K562 (cell line): Measurements from ENCODE around the gene SULT1A1. TPM values are rescaled to one million over a fixed set of nuclear protein-coding genes. Genes with fewer than 3 reads are reported as not detected.

Source experiments
- ATAC-seq: fragments of 200-7000 bp; cut with Tn5 transposase; 3 replicates; pipeline ENCODE4 v1.9.1; 2020; ENCODE audit warnings: moderate library complexity
- BruUV-seq: library from RNA; stranded (reverse); fragments of 400-500 nt; replicated peaks from 2 replicates; lab custom pipeline; 2021; lab: Mats Ljungman, UMichigan
- CTCF ChIA-PET: fragments of 300-600 bp; formaldehyde crosslinking; extraction: SDS; loops from one replicate; lab custom pipeline; 2021; ENCODE audit warnings: low intra/inter-chr PET ratio; lab: Yijun Ruan, JAX
- POLR2A ChIA-PET: fragments of 300-600, 350-650 bp; sonication (Branson Sonifier 250); formaldehyde crosslinking; extraction: SDS; loops from one replicate; lab custom pipeline; 2021; ENCODE audit warnings: antibody characterized with exemption, inconsistent platforms; lab: Yijun Ruan, JAX
- DNase-seq, 4 experiments: peaks; one replicate each; pipeline versions ENCODE4 v3.0.0 to v3.0.0-alpha.2; 2011 to 2018; ENCODE audit warnings: low spot score in 3 of 4, mixed read lengths in 3 of 4; ENCODE audit errors: extremely low read depth in 1 of 4
- FAIRE-seq: peaks from 2 replicates; lab custom pipeline; 2011; peaks lifted over from hg19 to GRCh38; lab: Jason Lieb, UNC
- H2AFZ ChIP-seq: 2 replicates; pipeline ENCODE4 v1.6.0; 2011; ENCODE audit warnings: low read depth, low read length, control low read depth, inconsistent platforms
- H3K27ac ChIP-seq: fragments of 200-600 bp; 3 replicates; pipeline ENCODE4 v1.8.0; 2011; ENCODE audit warnings: low read depth, mild to moderate bottlenecking, control low read depth, inconsistent platforms, low read length, moderate library complexity, mixed read lengths; ENCODE audit errors: extremely low read depth
- H3K27me3 ChIP-seq, 2 experiments: fragments of 300-600 bp in 1 of 2; 2 replicates in 1 of 2; 3 replicates in 1 of 2; pipeline versions ENCODE4 v1.6.0 to v1.8.0; 2011; ENCODE audit warnings: inconsistent platforms in 2 of 2, low read length in 2 of 2, mild to moderate bottlenecking in 1 of 2, mixed read lengths in 1 of 2, moderate library complexity in 1 of 2; ENCODE audit not compliant: control insufficient read depth in 2 of 2, insufficient read depth in 2 of 2
- H3K36me3 ChIP-seq: fragments of 300-600 bp; 3 replicates; pipeline ENCODE4 v1.8.0; 2011; ENCODE audit warnings: mild to moderate bottlenecking, low read length, inconsistent platforms; ENCODE audit not compliant: control insufficient read depth, insufficient read depth
- H3K4me1 ChIP-seq, 2 experiments: fragments of 200-600 bp in 1 of 2; replicated peaks in 1 of 2; 2 replicates in 1 of 2; 3 replicates in 1 of 2; pipeline versions ENCODE4 v1.5.1 to v1.8.0; 2011; ENCODE audit warnings: inconsistent platforms in 2 of 2, low read length in 2 of 2, mild to moderate bottlenecking in 1 of 2, mixed read lengths in 1 of 2, moderate library complexity in 1 of 2; ENCODE audit not compliant: control insufficient read depth in 2 of 2, insufficient read depth in 2 of 2
- H3K4me2 ChIP-seq: 2 replicates; pipeline ENCODE4 v1.6.1; 2011; ENCODE audit warnings: low read length, control low read depth, inconsistent platforms, mixed read lengths; ENCODE audit not compliant: insufficient read depth
- H3K4me3 ChIP-seq: fragments of 200-600 bp; sonication (generic), shearing (Covaris generic); 2 replicates; pipeline ENCODE4 v1.5.1; 2016; ENCODE audit warnings: control low read depth, inconsistent platforms
- H3K79me2 ChIP-seq: fragments of 200-600 bp; 3 replicates; pipeline ENCODE4 v1.8.0; 2011; ENCODE audit warnings: low read length, inconsistent platforms; ENCODE audit not compliant: control insufficient read depth, insufficient read depth
- H3K9ac ChIP-seq, 2 experiments: 2 replicates each; pipeline versions ENCODE4 v1.6.0 to v1.6.1; 2011; ENCODE audit warnings: low read depth in 2 of 2, low read length in 2 of 2, control low read depth in 1 of 2, inconsistent platforms in 1 of 2, mild to moderate bottlenecking in 1 of 2, mixed read lengths in 1 of 2; ENCODE audit not compliant: insufficient read depth in 1 of 2
- H3K9me1 ChIP-seq: one replicate; pipeline ENCODE4 v1.6.0; 2011; ENCODE audit warnings: inconsistent platforms, mild to moderate bottlenecking, low read length, moderate library complexity; ENCODE audit not compliant: control insufficient read depth, insufficient read depth
- H3K9me3 ChIP-seq: replicated peaks from 2 replicates; pipeline ENCODE4 v1.5.1; 2011; ENCODE audit warnings: low read depth, low read length, inconsistent platforms; ENCODE audit not compliant: control insufficient read depth, insufficient read depth
- H4K20me1 ChIP-seq: replicated peaks from 2 replicates; pipeline ENCODE4 v1.6.1; 2011; ENCODE audit warnings: low read length, inconsistent platforms, mixed read lengths; ENCODE audit not compliant: control insufficient read depth, insufficient read depth
- HDAC3 ChIP-seq: fragments of 450-650 bp; IDR thresholded peaks from 2 replicates; pipeline ENCODE4 v1.6.1; 2018; ENCODE audit warnings: borderline replicate concordance, mild to moderate bottlenecking, moderate library complexity; ENCODE audit not compliant: partially characterized antibody
- NCOA4 ChIP-seq: fragments of 450-650 bp; IDR thresholded peaks from 2 replicates; pipeline ENCODE4 v1.6.1; 2018; ENCODE audit warnings: mild to moderate bottlenecking; ENCODE audit not compliant: partially characterized antibody
- NUFIP1 ChIP-seq: fragments of 450-650 bp; IDR thresholded peaks from 2 replicates; pipeline ENCODE4 v1.6.1; 2018; ENCODE audit not compliant: partially characterized antibody
- PCBP1 ChIP-seq: fragments of 200-400 bp; formaldehyde crosslinking; IDR thresholded peaks from 2 replicates; pipeline ENCODE4 v1.6.1; 2018; ENCODE audit warnings: mild to moderate bottlenecking, low read depth, low read length; ENCODE audit not compliant: poor library complexity, severe bottlenecking
- PHF21A ChIP-seq: fragments of 450-650 bp; IDR thresholded peaks from 2 replicates; pipeline ENCODE4 v1.6.1; 2017; ENCODE audit warnings: low read depth, borderline replicate concordance
- PYGO2 ChIP-seq: fragments of 450-650 bp; IDR thresholded peaks from 2 replicates; pipeline ENCODE4 v1.6.1; 2016; ENCODE audit warnings: mild to moderate bottlenecking, missing genetic modification characterization, moderate library complexity, missing compliant biosample characterization
- SIN3A ChIP-seq, 2 experiments: fragments of 150-350 bp in 1 of 2; IDR thresholded peaks; 2 replicates each; pipeline ENCODE4 v1.6.1; 2011 to 2016; ENCODE audit warnings: borderline replicate concordance in 2 of 2, low read depth in 2 of 2, low read length in 2 of 2, mild to moderate bottlenecking in 2 of 2, moderate library complexity in 2 of 2; ENCODE audit not compliant: control insufficient read depth in 1 of 2
- SPI1 ChIP-seq: IDR thresholded peaks from 2 replicates; pipeline ENCODE4 v1.6.1; 2011; ENCODE audit warnings: low read depth, low read length, control low read depth, borderline replicate concordance
- THAP12 ChIP-seq: fragments of 250-450 bp; sonication (Bioruptor Pico); IDR thresholded peaks from 2 replicates; pipeline ENCODE4 v1.9.0; 2021; ENCODE audit warnings: mild to moderate bottlenecking, inconsistent platforms
- U2AF2 ChIP-seq: fragments of 200-400 bp; formaldehyde crosslinking; optimal IDR thresholded peaks from 2 replicates; pipeline ENCODE3; 2017; ENCODE audit warnings: low read depth, mild to moderate bottlenecking, low read length
- ZFPM2 ChIP-seq: fragments of 250-450 bp; sonication (Bioruptor Pico); IDR thresholded peaks from 2 replicates; pipeline ENCODE4 v1.5.1; 2022; ENCODE audit warnings: mild to moderate bottlenecking
- ZNF274 ChIP-seq: IDR thresholded peaks from 2 replicates; pipeline ENCODE4 v1.6.1; 2011; ENCODE audit warnings: low read depth, mild to moderate bottlenecking, low read length, moderate library complexity, borderline replicate concordance
- ZNF695 ChIP-seq: fragments of 450-650 bp; formaldehyde crosslinking; IDR thresholded peaks from 2 replicates; pipeline ENCODE4 v1.4.0; 2020; ENCODE audit warnings: mild to moderate bottlenecking, moderate library complexity
- WGBS: fragments of 100-300 bp; shearing (Covaris generic); methylation state at CpG from one replicate; pipeline ENCODE4 v1.1.6; 2016; ENCODE audit warnings: low coverage, mixed read lengths; ENCODE audit not compliant: insufficient coverage; ENCODE audit errors: missing lambda C conversion rate; 5-methylcytosine and 5-hydroxymethylcytosine counted together
- in situ Hi-C: fragments of 300-500 bp; cut with MboI; formaldehyde crosslinking; loops from 4 replicates; pipeline ENCODE4 v1.15.0; 2018; ENCODE audit warnings: inconsistent platforms, mixed read lengths
- intact Hi-C: fragments of 100-400 bp; cut with micrococcal nuclease; formaldehyde crosslinking; loops from 2 replicates; pipeline ENCODE4 v1.14.2; 2022
- polyA plus RNA-seq, 8 experiments: library from polyadenylated mRNA; depleted of rRNA in 4 of 8; stranded (reverse) in 5 of 8; unstranded in 3 of 8; fragments of >200 nt; fragmentation: Nextera tagmentation in 2 of 8; fragmentation: Illumina TruSeq in 1 of 8; extraction: Ambion mirVana in 2 of 8; extraction: Trizol in 1 of 8; gene quantifications; 2 replicates each; pipeline versions ENCODE4 v1.2.1 to v1.2.3, GENCODE V29; 2011 to 2014; ENCODE audit warnings: inconsistent platforms in 1 of 8, missing spikeins in 1 of 8
- total RNA-seq, 7 experiments: library from RNA; depleted of rRNA in 6 of 7; stranded (reverse); fragments of >200 nt in 6 of 7; fragmentation: Illumina TruSeq in 2 of 7; extraction: Trizol in 2 of 7; gene quantifications; 2 replicates each; pipeline versions ENCODE4 v1.2.1 to v1.2.3, GENCODE V29; 2011 to 2021; ENCODE audit warnings: low replicate concordance in 1 of 7
- TF ChIP-seq, protein P1 (sequence below): fragments of 450-650 bp; IDR thresholded peaks from 2 replicates; pipeline ENCODE4 v1.6.1; 2016; ENCODE audit warnings: mild to moderate bottlenecking
- TF ChIP-seq, protein P2 (sequence below): fragments of 250-450 bp; sonication (Bioruptor Pico); IDR thresholded peaks from 2 replicates; pipeline ENCODE4 v1.4.0; 2020; ENCODE audit warnings: mild to moderate bottlenecking, moderate library complexity

SULT1A1 gene
- total and polyA plus RNA-seq, 9 of the 15 experiments (the other 6 are each of a cell fraction or from before 2014, with no cell fraction given): 3.4 to 30.1 (median 16.6) TPM

- intact Hi-C loops (no loop called here), in situ Hi-C loops (loop anchor here (25.0 kb wide), 4 partner anchors 96 to 1596 kb away; partner anchors contain the start of genes EIF3C and EIF3CL)
- Histone ChIP-seq H3K9ac (no peak overlapping the region), H3K4me2 (no peak overlapping the region), H3K27me3 (no peaks in the 10 kb centered on the region; a peak in 2 of 5 replicates), H3K4me3 (no peak overlapping the region), H3K27ac (no peak overlapping the region), H2AFZ (no peak overlapping the region), H3K79me2 (no peaks in the 10 kb centered on the region), H3K4me1 (no peaks in the 10 kb centered on the region), H4K20me1 (no peaks in the 10 kb centered on the region), H3K9me1 (no peaks in the 10 kb centered on the region), H3K36me3 (no peaks in the 10 kb centered on the region), H3K9me3 (no peaks in the 10 kb centered on the region)
- WGBS: 45% methylated on average over 7 of the region's 7 CpGs
- ATAC-seq (no peak), FAIRE-seq (no peak), DNase-seq (no peak)
- ChIA-PET CTCF (interaction anchor here (1.4 kb wide), 1 partner anchor 294 kb away, joined by 4 read pairs; no protein-coding TSS in a partner anchor), POLR2A (no interaction called here)
- BruUV-seq: no TSS peak
- no peak for TF ChIP-seq PCBP1
- no peak for TF ChIP-seq SPI1
- no peak for TF ChIP-seq NCOA4
- TF ChIP-seq, protein P1, sequence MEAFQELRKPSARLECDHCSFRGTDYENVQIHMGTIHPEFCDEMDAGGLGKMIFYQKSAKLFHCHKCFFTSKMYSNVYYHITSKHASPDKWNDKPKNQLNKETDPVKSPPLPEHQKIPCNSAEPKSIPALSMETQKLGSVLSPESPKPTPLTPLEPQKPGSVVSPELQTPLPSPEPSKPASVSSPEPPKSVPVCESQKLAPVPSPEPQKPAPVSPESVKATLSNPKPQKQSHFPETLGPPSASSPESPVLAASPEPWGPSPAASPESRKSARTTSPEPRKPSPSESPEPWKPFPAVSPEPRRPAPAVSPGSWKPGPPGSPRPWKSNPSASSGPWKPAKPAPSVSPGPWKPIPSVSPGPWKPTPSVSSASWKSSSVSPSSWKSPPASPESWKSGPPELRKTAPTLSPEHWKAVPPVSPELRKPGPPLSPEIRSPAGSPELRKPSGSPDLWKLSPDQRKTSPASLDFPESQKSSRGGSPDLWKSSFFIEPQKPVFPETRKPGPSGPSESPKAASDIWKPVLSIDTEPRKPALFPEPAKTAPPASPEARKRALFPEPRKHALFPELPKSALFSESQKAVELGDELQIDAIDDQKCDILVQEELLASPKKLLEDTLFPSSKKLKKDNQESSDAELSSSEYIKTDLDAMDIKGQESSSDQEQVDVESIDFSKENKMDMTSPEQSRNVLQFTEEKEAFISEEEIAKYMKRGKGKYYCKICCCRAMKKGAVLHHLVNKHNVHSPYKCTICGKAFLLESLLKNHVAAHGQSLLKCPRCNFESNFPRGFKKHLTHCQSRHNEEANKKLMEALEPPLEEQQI: no peak
- TF ChIP-seq ZNF274: no peak
- no peak for TF ChIP-seq U2AF2
- no peak for TF ChIP-seq SIN3A (IDR thresholded peaks at IDR 0.05; ENCODE audit: borderline replicate concordance in 2 of 2, control insufficient read depth in 1 of 2, low read depth in 2 of 2, low read length in 2 of 2)
- no peak for TF ChIP-seq PYGO2 (tag)
- TF ChIP-seq HDAC3: no peak
- no peak for TF ChIP-seq ZFPM2 (CRISPR knock-in tag)
- TF ChIP-seq THAP12 (CRISPR knock-in tag): no peak
- TF ChIP-seq, protein P2, sequence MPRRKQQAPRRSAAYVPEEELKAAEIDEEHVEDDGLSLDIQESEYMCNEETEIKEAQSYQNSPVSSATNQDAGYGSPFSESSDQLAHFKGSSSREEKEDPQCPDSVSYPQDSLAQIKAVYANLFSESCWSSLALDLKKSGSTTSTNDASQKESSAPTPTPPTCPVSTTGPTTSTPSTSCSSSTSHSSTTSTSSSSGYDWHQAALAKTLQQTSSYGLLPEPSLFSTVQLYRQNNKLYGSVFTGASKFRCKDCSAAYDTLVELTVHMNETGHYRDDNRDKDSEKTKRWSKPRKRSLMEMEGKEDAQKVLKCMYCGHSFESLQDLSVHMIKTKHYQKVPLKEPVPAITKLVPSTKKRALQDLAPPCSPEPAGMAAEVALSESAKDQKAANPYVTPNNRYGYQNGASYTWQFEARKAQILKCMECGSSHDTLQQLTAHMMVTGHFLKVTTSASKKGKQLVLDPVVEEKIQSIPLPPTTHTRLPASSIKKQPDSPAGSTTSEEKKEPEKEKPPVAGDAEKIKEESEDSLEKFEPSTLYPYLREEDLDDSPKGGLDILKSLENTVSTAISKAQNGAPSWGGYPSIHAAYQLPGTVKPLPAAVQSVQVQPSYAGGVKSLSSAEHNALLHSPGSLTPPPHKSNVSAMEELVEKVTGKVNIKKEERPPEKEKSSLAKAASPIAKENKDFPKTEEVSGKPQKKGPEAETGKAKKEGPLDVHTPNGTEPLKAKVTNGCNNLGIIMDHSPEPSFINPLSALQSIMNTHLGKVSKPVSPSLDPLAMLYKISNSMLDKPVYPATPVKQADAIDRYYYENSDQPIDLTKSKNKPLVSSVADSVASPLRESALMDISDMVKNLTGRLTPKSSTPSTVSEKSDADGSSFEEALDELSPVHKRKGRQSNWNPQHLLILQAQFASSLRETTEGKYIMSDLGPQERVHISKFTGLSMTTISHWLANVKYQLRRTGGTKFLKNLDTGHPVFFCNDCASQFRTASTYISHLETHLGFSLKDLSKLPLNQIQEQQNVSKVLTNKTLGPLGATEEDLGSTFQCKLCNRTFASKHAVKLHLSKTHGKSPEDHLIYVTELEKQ (CRISPR knock-in tag): no peak
- no peak for TF ChIP-seq NUFIP1
- no peak for TF ChIP-seq ZNF695 (CRISPR knock-in tag)
- no peak for TF ChIP-seq PHF21A
These were observed 6.8 kb upstream of the SULT1A1 start for GRCh38 chr16:28616636-28617035.
